WTC11 (cell line): ENCODE results near the gene HS3ST4. TPM values are rescaled to one million over a fixed set of nuclear protein-coding genes. Genes with fewer than 3 reads are reported as not detected.

Source experiments
- ATAC-seq: fragments of 200-7000 bp; cut with Tn5 transposase; 2 replicates; pipeline ENCODE4 v1.10.0; 2021; ENCODE audit warnings: mild to moderate bottlenecking, moderate library complexity
- CTCF ChIA-PET: fragments of 300-600 bp; sonication (Branson Sonifier 250); formaldehyde crosslinking; loops from one replicate; lab custom pipeline; 2021; ENCODE audit warnings: antibody characterized with exemption; lab: Charles Lee
- POLR2A ChIA-PET: fragments of 350-600 bp; sonication (Branson Sonifier 250); formaldehyde crosslinking; loops from one replicate; lab custom pipeline; 2021; ENCODE audit warnings: antibody characterized with exemption; lab: Charles Lee
- DNase-seq: peaks from one replicate; pipeline ENCODE4 v3.0.0; 2021; ENCODE audit warnings: low spot score
- H3K27ac Mint-ChIP-seq: 2 replicates; pipeline ENCODE4 v1.8.0; 2021; ENCODE audit warnings: mixed read lengths
- H3K27me3 Mint-ChIP-seq: 2 replicates; pipeline ENCODE4 v1.8.0; 2021; ENCODE audit warnings: low read depth, mild to moderate bottlenecking, moderate library complexity, mixed read lengths
- H3K36me3 Mint-ChIP-seq: 2 replicates; pipeline ENCODE4 v1.8.0; 2021; ENCODE audit warnings: mixed read lengths
- H3K4me1 Mint-ChIP-seq: 2 replicates; pipeline ENCODE4 v1.8.0; 2022; ENCODE audit warnings: mixed read lengths
- H3K4me3 Mint-ChIP-seq: 2 replicates; pipeline ENCODE4 v1.8.0; 2021; ENCODE audit warnings: mild to moderate bottlenecking, moderate library complexity, mixed read lengths
- H3K9me3 Mint-ChIP-seq: 2 replicates; pipeline ENCODE4 v1.8.0; 2021; ENCODE audit warnings: mixed read lengths
- EMX1 ChIP-seq: fragments of 250-450 bp; sonication (Bioruptor Pico); IDR thresholded peaks from 2 replicates; pipeline ENCODE4 v1.8.0; 2021; ENCODE audit warnings: mild to moderate bottlenecking
- FOXJ3 ChIP-seq: sonication (generic); formaldehyde crosslinking; IDR thresholded peaks from 2 replicates; pipeline ENCODE4 v1.9.0; 2021; ENCODE audit warnings: missing genetic modification reagents, mild to moderate bottlenecking, borderline replicate concordance
- FOXP1 ChIP-seq: sonication (generic); formaldehyde crosslinking; IDR thresholded peaks from 2 replicates; pipeline ENCODE4 v1.8.0; 2022; ENCODE audit warnings: missing genetic modification reagents, mild to moderate bottlenecking, moderate library complexity, borderline replicate concordance
- MXD4 ChIP-seq: fragments of 250-450 bp; sonication (Bioruptor Pico); IDR thresholded peaks from 2 replicates; pipeline ENCODE4 v1.8.0; 2021; ENCODE audit warnings: mild to moderate bottlenecking, moderate library complexity, borderline replicate concordance
- MYBL2 ChIP-seq: sonication (generic); formaldehyde crosslinking; IDR thresholded peaks from 2 replicates; pipeline ENCODE4 v1.8.1; 2023; ENCODE audit warnings: mild to moderate bottlenecking, moderate library complexity, missing genetic modification reagents
- NFYB ChIP-seq: sonication (generic); formaldehyde crosslinking; conservative IDR thresholded peaks from 2 replicates; pipeline ENCODE4 v1.8.0; 2022; ENCODE audit warnings: low read depth, missing genetic modification reagents
- PRRX2 ChIP-seq: fragments of 250-450 bp; sonication (Bioruptor Pico); IDR thresholded peaks from 2 replicates; pipeline ENCODE4 v1.8.0; 2021; ENCODE audit warnings: mild to moderate bottlenecking
- RORB ChIP-seq: fragments of 250-450 bp; sonication (Bioruptor Pico); IDR thresholded peaks from 2 replicates; pipeline ENCODE4 v1.9.0; 2021; ENCODE audit warnings: mild to moderate bottlenecking
- ZBTB21 ChIP-seq: sonication (generic); formaldehyde crosslinking; IDR thresholded peaks from 2 replicates; pipeline ENCODE4 v1.8.1; 2023; ENCODE audit warnings: mild to moderate bottlenecking, missing genetic modification reagents, borderline replicate concordance
- total RNA-seq: library from RNA; stranded (reverse); gene quantifications from 3 replicates; pipeline ENCODE4 v1.2.3, GENCODE V29; 2021
- TF ChIP-seq, protein P1 (sequence below): sonication (generic); formaldehyde crosslinking; IDR thresholded peaks from 2 replicates; pipeline ENCODE4 v1.8.1; 2023; ENCODE audit warnings: mild to moderate bottlenecking, moderate library complexity, missing genetic modification reagents
- TF ChIP-seq, protein P2 (sequence below): sonication (generic); formaldehyde crosslinking; IDR thresholded peaks from 2 replicates; pipeline ENCODE4 v1.8.1; 2023; ENCODE audit warnings: mild to moderate bottlenecking, missing genetic modification reagents, moderate library complexity
- TF ChIP-seq, protein P3 (sequence below): sonication (generic); formaldehyde crosslinking; IDR thresholded peaks from 2 replicates; pipeline ENCODE4 v1.8.1; 2022; ENCODE audit warnings: low read depth, mild to moderate bottlenecking, moderate library complexity, missing genetic modification reagents, borderline replicate concordance
- TF ChIP-seq, protein P4 (sequence below): sonication (generic); formaldehyde crosslinking; IDR thresholded peaks from 2 replicates; pipeline ENCODE4 v1.8.1; 2022; ENCODE audit warnings: mild to moderate bottlenecking, moderate library complexity, missing genetic modification reagents
- TF ChIP-seq, protein P5 (sequence below): sonication (generic); formaldehyde crosslinking; IDR thresholded peaks from 2 replicates; pipeline ENCODE4 v1.8.1; 2023; ENCODE audit warnings: mild to moderate bottlenecking, missing genetic modification reagents
- TF ChIP-seq, protein P6 (sequence below): sonication (generic); formaldehyde crosslinking; IDR thresholded peaks from 2 replicates; pipeline ENCODE4 v1.8.1; 2023; ENCODE audit warnings: mild to moderate bottlenecking, missing genetic modification reagents
- TF ChIP-seq, protein P7 (sequence below): fragments of 250-450 bp; sonication (Bioruptor Pico); IDR thresholded peaks from 2 replicates; pipeline ENCODE4 v1.9.0; 2021; ENCODE audit warnings: mild to moderate bottlenecking, borderline replicate concordance

HS3ST4 gene
- total RNA-seq, 1 experiment from 2014 or later = 5.4 TPM

DNA sequence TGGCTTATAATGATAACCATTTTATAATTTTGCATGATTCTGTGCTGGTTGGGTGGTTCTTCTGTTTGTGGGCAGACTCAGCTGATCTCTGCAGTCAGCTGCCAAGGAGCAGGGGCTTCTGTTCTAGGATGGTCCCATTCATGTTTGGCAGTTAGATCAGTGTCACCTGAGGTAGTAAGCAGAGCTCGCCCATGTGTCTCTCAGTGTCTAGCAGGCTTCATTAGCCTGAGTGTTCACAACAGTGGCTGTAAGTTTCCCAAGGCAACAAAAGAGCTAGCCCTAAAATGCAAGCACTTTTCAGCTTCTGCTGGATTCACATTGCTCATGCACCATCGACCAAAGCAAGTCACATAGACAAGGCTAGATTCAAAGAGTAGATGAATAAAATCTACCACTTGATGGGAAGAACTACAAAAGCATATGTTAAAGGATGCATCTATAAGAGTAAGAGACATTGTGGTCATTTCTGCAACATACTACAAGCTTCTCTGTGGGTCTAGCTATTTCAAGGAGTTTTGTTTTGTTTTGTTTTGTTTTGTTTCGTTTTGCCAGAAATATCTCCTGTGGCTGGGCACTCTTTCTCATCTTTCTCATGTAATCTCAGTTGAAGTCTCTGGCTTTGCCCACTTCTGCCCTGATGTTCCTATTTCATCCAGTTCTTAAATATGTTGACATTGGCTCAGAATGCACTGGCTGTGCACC is 180.8 kb downstream of the HS3ST4 start (continued):
- TF ChIP-seq, protein P1, sequence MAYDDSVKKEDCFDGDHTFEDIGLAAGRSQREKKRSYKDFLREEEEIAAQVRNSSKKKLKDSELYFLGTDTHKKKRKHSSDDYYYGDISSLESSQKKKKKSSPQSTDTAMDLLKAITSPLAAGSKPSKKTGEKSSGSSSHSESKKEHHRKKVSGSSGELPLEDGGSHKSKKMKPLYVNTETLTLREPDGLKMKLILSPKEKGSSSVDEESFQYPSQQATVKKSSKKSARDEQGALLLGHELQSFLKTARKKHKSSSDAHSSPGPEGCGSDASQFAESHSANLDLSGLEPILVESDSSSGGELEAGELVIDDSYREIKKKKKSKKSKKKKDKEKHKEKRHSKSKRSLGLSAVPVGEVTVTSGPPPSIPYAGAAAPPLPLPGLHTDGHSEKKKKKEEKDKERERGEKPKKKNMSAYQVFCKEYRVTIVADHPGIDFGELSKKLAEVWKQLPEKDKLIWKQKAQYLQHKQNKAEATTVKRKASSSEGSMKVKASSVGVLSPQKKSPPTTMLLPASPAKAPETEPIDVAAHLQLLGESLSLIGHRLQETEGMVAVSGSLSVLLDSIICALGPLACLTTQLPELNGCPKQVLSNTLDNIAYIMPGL (CRISPR knock-in tag) = no peak

DNA sequence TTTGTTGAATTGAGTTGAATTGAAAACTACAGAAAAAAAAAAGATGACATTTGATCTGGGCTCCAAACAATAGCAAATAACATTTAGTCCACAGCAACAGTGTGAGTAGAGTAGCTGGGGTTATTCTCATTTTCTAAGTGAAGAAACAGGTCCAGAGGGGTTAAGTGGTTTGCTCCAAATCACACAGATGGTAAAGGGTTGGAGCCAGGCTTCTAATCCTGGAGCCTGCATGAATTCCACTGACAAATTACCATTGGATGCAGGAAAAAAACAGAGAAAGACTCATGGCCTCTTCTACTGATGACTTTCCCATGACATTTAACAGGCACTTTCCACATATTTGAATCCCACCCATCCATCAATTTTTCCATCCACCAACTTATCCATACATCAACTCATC is 182.4 kb downstream of the HS3ST4 start:
- H3K9me3 Mint-ChIP-seq = peaks cover 9% of the 10 kb centered on the region; the same call in 1 of the 2 replicates
- TF ChIP-seq EMX1 (no peak), FOXP1 (CRISPR knock-in tag) (no peak), NFYB (no peak), MXD4 (CRISPR knock-in tag) (no peak), RORB (CRISPR knock-in tag) (no peak), PRRX2 (CRISPR knock-in tag) (no peak), FOXJ3 (CRISPR knock-in tag) (no peak)
- TF ChIP-seq, protein P2, sequence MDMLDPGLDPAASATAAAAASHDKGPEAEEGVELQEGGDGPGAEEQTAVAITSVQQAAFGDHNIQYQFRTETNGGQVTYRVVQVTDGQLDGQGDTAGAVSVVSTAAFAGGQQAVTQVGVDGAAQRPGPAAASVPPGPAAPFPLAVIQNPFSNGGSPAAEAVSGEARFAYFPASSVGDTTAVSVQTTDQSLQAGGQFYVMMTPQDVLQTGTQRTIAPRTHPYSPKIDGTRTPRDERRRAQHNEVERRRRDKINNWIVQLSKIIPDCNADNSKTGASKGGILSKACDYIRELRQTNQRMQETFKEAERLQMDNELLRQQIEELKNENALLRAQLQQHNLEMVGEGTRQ (CRISPR knock-in tag) = no peak
- TF ChIP-seq, protein P3, sequence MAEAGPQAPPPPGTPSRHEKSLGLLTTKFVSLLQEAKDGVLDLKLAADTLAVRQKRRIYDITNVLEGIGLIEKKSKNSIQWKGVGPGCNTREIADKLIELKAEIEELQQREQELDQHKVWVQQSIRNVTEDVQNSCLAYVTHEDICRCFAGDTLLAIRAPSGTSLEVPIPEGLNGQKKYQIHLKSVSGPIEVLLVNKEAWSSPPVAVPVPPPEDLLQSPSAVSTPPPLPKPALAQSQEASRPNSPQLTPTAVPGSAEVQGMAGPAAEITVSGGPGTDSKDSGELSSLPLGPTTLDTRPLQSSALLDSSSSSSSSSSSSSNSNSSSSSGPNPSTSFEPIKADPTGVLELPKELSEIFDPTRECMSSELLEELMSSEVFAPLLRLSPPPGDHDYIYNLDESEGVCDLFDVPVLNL = no peak
- TF ChIP-seq, protein P4, sequence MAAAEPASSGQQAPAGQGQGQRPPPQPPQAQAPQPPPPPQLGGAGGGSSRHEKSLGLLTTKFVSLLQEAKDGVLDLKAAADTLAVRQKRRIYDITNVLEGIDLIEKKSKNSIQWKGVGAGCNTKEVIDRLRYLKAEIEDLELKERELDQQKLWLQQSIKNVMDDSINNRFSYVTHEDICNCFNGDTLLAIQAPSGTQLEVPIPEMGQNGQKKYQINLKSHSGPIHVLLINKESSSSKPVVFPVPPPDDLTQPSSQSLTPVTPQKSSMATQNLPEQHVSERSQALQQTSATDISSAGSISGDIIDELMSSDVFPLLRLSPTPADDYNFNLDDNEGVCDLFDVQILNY = no peak
- TF ChIP-seq, protein P5, sequence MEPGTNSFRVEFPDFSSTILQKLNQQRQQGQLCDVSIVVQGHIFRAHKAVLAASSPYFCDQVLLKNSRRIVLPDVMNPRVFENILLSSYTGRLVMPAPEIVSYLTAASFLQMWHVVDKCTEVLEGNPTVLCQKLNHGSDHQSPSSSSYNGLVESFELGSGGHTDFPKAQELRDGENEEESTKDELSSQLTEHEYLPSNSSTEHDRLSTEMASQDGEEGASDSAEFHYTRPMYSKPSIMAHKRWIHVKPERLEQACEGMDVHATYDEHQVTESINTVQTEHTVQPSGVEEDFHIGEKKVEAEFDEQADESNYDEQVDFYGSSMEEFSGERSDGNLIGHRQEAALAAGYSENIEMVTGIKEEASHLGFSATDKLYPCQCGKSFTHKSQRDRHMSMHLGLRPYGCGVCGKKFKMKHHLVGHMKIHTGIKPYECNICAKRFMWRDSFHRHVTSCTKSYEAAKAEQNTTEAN = no peak
- TF ChIP-seq, protein P6, sequence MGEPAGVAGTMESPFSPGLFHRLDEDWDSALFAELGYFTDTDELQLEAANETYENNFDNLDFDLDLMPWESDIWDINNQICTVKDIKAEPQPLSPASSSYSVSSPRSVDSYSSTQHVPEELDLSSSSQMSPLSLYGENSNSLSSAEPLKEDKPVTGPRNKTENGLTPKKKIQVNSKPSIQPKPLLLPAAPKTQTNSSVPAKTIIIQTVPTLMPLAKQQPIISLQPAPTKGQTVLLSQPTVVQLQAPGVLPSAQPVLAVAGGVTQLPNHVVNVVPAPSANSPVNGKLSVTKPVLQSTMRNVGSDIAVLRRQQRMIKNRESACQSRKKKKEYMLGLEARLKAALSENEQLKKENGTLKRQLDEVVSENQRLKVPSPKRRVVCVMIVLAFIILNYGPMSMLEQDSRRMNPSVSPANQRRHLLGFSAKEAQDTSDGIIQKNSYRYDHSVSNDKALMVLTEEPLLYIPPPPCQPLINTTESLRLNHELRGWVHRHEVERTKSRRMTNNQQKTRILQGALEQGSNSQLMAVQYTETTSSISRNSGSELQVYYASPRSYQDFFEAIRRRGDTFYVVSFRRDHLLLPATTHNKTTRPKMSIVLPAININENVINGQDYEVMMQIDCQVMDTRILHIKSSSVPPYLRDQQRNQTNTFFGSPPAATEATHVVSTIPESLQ (CRISPR knock-in tag) = no peak
- no peaks in the 10 kb centered on the region for H3K27me3 Mint-ChIP-seq
- no peaks in the 10 kb centered on the region for H3K36me3 Mint-ChIP-seq
- CTCF ChIA-PET = no interaction called here
- H3K4me1 Mint-ChIP-seq = peaks cover 2% of the 10 kb centered on the region
- ATAC-seq (no peak), DNase-seq (no peak)
- no peak overlapping the region for H3K27ac Mint-ChIP-seq
- POLR2A ChIA-PET = no interaction called here
- H3K4me3 Mint-ChIP-seq = no peak overlapping the region

DNA sequence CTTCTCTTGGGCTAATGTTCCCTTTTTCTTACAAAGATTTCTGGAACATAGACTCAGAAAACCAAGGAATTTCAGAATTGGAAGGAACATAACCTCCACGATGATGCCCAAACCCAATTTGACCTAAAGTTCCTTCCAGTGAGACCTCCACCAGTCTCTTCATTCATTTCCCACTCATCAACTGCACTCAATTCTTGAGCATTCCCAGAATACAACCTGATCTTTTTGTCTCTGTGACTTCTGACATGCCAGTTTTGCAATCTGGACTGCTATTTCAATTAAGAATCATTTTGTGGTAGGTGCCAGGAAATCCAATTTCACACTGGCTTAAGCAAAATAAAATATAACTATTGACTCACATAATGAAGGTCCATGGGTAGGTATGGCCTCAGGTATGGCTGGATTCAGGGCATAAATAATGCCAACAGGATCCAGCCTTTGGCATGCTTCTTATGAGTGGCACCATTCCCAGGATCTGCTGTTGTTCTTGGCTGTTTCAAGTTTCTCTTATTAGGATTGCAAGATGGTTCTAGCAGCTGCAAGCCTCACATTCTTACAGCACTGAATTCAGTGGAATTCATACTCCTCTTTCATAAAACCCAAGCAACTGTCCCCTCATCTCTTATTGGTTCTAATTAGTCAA is 184.3 kb downstream of the HS3ST4 start:
- TF ChIP-seq ZBTB21 (CRISPR knock-in tag) (no peak), MYBL2 (CRISPR knock-in tag) (no peak)
- TF ChIP-seq, protein P7, sequence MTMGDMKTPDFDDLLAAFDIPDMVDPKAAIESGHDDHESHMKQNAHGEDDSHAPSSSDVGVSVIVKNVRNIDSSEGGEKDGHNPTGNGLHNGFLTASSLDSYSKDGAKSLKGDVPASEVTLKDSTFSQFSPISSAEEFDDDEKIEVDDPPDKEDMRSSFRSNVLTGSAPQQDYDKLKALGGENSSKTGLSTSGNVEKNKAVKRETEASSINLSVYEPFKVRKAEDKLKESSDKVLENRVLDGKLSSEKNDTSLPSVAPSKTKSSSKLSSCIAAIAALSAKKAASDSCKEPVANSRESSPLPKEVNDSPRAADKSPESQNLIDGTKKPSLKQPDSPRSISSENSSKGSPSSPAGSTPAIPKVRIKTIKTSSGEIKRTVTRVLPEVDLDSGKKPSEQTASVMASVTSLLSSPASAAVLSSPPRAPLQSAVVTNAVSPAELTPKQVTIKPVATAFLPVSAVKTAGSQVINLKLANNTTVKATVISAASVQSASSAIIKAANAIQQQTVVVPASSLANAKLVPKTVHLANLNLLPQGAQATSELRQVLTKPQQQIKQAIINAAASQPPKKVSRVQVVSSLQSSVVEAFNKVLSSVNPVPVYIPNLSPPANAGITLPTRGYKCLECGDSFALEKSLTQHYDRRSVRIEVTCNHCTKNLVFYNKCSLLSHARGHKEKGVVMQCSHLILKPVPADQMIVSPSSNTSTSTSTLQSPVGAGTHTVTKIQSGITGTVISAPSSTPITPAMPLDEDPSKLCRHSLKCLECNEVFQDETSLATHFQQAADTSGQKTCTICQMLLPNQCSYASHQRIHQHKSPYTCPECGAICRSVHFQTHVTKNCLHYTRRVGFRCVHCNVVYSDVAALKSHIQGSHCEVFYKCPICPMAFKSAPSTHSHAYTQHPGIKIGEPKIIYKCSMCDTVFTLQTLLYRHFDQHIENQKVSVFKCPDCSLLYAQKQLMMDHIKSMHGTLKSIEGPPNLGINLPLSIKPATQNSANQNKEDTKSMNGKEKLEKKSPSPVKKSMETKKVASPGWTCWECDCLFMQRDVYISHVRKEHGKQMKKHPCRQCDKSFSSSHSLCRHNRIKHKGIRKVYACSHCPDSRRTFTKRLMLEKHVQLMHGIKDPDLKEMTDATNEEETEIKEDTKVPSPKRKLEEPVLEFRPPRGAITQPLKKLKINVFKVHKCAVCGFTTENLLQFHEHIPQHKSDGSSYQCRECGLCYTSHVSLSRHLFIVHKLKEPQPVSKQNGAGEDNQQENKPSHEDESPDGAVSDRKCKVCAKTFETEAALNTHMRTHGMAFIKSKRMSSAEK = no peak
- no peaks in the 10 kb centered on the region for H3K27me3 Mint-ChIP-seq
- no peak for DNase-seq
- H3K4me3 Mint-ChIP-seq = no peak overlapping the region
- ATAC-seq = no peak
- H3K9me3 Mint-ChIP-seq = peaks cover 9% of the 10 kb centered on the region; the same call in 1 of the 2 replicates
- no peak overlapping the region for H3K27ac Mint-ChIP-seq
- H3K36me3 Mint-ChIP-seq = no peaks in the 10 kb centered on the region
- POLR2A ChIA-PET = no interaction called here
- CTCF ChIA-PET = no interaction called here
- no peaks in the 10 kb centered on the region for H3K4me1 Mint-ChIP-seq
